ENCODE results near the gene C14orf180.

DNA sequence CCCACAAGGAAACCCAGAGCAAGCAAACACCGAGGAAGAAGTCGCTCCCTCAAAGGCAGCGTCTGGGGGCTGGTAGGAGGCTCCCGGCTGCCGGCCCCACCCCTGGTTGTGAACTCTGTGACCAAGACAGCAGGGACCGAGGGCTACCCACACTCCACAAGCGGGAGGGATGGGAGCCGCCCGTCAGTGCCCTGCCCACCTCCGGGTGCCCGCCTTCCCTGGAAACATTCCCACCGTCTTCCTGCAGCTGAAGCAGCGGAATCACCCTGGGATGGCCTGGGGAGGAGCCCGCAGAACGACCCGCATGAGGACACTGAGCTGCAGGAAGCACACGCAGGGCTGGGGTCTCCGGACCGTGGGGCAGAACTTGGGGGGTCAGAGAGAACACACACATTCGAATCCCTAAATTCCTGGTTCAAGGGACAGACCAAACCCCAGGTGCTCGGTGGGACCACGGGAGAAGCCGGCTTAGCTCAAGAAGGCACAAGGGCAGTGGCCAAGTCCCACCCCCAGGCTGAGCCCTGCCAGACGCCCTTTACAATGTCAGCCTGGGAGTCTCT is 33.5 kb upstream of the C14orf180 start:
- TF ChIP-seq POLR2AphosphoS5 (IDR thresholded peaks at IDR 0.05): no peak
- TF ChIP-seq, protein P1, sequence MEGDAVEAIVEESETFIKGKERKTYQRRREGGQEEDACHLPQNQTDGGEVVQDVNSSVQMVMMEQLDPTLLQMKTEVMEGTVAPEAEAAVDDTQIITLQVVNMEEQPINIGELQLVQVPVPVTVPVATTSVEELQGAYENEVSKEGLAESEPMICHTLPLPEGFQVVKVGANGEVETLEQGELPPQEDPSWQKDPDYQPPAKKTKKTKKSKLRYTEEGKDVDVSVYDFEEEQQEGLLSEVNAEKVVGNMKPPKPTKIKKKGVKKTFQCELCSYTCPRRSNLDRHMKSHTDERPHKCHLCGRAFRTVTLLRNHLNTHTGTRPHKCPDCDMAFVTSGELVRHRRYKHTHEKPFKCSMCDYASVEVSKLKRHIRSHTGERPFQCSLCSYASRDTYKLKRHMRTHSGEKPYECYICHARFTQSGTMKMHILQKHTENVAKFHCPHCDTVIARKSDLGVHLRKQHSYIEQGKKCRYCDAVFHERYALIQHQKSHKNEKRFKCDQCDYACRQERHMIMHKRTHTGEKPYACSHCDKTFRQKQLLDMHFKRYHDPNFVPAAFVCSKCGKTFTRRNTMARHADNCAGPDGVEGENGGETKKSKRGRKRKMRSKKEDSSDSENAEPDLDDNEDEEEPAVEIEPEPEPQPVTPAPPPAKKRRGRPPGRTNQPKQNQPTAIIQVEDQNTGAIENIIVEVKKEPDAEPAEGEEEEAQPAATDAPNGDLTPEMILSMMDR (IDR thresholded peaks at IDR 0.05): no peak
- TF ChIP-seq POLR2A (IDR thresholded peaks at IDR 0.05): no peak
- TF ChIP-seq EP300 (IDR thresholded peaks at IDR 0.05): no peak
